Suppressor macrophage treated with lipopolysaccharide for 1 hour (primary cell): Measurements from ENCODE around the gene CDCA7L.

Experiments used
- DNase-seq, 3 donors: peaks; one replicate each; pipeline ENCODE4 v3.0.0-alpha.2; 2020 to 2022

The CDCA7L gene, protein sequence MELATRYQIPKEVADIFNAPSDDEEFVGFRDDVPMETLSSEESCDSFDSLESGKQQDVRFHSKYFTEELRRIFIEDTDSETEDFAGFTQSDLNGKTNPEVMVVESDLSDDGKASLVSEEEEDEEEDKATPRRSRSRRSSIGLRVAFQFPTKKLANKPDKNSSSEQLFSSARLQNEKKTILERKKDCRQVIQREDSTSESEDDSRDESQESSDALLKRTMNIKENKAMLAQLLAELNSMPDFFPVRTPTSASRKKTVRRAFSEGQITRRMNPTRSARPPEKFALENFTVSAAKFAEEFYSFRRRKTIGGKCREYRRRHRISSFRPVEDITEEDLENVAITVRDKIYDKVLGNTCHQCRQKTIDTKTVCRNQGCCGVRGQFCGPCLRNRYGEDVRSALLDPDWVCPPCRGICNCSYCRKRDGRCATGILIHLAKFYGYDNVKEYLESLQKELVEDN

DNA sequence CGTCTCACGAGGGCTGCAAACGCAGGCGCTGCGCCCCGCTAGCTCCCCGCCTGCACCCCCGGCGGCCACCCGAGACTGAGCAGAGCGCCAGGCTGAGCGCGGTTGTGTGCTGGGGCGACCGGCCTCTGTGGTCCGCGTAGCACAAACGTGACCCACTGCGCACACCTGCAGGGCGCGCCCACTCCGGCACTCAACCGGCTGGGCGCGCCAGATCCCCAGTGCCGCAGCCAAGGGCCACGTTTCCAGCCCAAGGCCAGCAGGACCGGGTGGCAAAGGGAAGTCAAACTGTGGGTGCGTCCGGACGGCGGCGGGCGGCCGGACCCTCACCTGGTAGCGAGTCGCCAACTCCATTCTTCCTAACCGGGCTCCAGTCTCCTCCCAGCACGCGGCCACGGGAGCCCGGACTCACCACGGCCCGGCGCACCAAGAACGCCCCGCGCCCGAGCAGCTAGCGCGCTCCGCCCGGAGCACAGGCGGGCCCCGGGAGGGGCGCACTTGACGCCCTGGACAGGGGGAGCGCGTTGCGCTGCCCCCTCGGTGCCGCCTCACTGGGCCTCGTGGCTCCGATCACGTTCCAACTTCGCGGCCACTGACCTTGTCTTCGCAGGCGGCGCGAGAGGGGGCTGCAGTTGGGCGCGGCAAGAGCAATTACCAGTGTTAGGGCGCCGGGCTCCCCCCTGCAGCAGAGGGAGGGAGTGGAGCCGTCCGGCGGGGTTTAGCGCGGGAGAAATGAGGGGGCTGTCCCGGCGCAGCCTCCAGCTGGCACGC is at the start of gene CDCA7L:
Gene CDCA7L, minus strand, starts transcription at position 446 of the 768 bp plus-strand sequence. Its CDS starts 95 bp downstream, at position 351.
- DNase-seq, result peak; percentile 76 to 90 (median 76)

DNA sequence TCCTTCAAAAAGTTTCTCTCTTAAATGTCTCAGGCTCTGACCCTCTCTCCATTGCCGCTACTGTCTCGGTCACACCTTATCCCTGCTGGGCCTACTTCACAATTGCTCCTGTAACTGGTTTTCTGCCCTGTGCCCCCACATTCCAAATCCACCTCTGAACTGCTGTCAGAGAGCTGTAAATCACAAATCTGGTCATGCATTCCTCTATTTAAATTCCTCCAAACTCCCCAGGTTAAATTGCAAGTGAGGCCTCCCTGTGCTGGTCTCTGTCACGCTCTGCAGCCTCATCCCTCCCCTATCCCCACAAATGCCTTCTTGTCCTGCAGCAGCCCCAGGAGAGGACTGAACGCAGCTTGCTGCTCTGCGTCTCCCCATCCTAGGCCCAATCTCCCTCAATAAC is 40.4 kb upstream of the CDCA7L start:
- DNase-seq, result no peak

DNA sequence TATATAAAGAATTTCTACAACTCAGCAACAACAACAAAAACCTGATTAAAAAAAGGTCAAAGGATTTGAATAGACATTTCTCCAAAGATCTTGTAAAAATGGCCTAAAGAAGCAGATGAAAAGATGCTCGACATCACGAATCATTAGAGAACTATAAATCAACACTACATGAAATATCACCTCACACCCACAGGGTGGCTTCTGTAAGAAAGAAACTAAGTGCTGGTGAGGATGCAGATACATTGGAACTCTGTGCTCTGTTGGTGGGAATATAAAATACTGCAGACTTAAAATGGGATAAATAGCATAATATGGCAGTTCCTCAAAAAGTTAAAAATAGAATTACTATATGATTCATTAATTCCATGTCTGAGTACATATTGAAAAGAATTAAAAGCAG is 38.3 kb upstream of the CDCA7L start:
- DNase-seq, result no peak

DNA sequence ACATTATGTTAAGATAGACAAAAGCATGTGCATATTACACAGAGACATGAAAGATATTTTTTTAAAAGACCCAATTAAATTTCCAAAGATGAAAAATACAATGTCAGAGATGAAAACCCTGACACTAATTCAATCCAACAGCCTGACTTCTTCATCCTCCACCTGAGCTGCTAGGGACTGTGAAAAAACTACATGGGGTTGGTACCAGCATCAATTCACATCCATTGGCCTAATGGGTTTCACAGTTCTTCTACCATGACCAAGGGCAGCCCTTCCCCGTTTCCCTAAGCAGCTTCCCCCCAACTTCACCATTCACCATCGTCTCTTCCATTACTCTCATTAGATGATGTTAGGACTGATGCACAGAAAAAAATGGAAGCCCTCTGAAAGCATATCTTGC is 37.4 kb upstream of the CDCA7L start:
- no peak for DNase-seq

DNA sequence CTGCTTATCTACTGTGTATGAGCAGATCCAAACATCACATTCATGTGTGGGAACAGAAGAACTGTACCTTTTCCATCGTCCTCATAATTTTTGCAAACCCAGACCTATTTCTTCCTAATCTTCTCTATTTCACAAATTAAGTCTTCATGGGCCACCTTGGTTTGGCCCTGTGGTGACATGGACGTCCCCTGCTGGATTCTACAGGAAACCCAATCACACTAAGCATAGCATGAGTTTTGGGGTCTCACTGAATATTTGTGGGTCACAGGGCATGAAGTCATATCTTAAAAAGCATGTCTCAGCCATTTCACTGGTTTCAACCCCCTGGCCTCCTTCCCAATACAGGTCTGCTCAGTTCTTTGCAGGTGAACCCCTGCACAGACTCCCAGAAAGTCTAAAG is 35.8 kb upstream of the CDCA7L start:
- DNase-seq, result no peak

DNA sequence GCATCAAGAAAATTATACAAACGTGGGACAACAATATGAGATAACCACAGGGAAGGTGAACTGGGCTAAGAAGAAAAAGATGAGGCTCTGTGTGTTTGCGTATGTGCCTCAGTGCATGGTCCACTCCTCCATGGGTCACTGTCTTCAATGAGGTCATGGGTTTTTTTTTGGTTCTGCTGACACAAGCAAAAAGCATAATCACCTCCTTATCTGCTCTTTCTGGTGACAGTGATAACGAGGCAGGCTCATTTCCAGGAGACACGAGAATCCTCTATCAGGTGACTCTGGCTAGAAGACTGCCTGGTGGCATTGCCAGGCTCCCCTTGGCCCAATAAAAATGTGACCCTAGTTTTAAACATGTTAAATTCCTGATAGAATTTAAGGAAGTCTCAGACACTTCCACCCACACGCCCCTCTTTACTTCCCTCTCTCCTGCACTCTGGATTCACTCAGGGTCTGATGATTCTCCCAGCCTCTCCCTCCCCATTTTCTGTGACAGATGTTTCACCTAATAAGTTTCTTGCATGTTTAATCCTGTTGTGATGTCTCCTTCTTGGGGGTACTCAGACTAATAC is 35.3 kb upstream of the CDCA7L start:
- DNase-seq, result peak; percentile 28 to 55 (median 53)

DNA sequence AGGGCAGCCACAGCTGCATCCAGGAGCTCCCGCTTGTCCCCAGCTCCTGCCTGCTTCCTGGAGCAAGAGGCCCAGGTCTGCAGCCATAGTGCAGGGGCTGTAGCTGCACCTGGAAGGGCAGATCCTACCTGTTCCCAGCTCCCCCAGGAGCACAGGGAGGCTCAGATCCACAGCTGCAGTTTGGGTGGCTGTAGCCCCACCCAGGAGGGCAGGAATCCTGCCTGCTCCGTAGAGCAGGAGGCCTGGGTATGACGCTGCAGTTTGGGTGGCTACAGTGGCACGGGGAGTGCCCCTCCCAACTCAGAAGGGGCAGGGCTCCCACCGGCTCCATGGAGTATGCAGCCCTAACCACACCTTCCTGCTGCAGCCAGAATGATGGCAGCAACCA is 26.7 kb upstream of the CDCA7L start:
- DNase-seq, result no peak

DNA sequence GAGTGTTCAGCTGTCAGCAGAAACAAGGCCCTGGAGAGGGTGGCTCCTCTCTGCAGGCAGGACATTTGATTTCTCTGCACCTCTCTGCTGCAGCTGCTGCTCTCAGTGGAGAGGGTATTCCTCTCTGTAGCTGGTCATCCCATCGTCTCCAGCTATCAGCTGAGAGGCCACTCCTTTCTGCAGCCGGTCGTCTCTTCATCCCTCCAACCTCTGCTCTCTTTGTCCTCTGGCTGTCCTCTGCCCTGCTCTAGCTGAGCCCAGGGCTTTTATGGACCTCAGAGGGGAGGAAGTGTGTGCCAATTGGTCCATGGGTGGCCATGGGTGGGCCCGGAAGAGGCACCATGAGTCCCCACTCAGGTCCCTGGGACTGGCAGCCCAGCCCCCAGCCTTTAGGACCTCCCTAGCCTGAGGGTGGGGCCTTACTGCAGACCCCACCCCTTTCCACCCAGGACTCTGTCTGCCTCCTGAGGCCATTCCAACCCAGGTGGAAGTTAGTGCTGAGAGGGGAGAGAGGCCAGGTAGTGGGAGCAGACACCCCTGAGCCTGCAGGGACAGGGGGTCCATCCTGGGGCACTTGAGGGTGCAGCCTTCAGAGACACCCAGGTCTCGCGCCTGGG is 26.2 kb upstream of the CDCA7L start:
- DNase-seq, result no peak

DNA sequence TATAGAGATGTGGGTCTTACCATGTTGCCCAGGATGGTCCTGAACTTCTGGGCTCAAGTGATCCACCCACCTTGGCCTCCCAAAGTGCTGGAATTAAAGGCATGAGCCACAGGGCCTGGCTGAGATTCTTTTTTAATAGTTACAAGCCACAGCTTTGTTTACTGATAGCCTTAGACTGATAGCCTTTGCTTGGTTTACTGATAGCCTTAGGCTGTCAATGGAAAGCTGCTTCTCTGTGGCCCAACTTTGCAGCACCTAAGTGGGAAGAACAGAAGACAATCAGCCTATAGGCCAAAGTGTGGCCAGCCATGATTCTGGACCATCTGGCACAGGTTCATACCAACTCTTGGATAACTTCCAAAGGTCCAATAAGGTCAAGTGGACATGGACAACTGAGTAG is 24.1 kb upstream of the CDCA7L start:
- DNase-seq, result no peak

DNA sequence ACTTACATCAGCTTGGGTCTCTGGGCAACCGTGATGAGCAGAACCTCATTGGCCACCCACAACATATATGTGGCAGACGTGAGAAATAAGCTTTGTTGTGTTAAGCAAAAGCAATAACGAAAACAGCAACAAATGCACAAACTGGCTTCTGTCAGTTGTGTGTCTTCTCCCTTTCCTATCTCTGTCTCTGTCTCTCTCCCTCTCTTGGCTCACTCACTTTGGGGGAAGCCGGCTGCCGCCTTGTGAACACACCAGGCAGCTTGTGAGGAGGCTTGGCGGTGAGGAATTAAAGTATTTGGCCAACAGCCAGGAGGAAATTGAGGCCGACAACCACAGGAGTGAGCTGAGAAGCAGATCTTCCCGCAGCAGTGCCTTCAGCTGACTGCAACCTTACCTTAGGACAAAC is 21.9 kb upstream of the CDCA7L start:
- peak in 2 of 3 donors; percentile 26 to 27 for DNase-seq

DNA sequence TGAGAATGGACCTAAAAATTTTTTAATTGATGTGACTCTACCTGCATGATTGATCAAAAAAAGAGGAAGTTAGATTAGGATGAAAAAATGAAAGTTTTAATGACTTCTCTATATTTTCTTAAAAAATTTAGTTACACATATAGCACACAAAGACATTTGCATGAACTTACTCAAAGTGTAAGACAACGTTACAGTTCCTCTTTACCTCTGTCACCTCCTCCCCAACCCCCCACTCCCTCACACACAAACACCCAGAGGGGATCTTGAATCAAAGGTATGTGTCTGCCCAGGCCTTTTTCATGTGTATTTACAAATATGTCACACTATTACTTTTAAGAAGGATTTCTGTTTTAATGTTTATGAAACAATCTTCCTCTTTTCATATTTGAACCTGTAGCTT is 20.6 kb upstream of the CDCA7L start:
- DNase-seq, result no peak

DNA sequence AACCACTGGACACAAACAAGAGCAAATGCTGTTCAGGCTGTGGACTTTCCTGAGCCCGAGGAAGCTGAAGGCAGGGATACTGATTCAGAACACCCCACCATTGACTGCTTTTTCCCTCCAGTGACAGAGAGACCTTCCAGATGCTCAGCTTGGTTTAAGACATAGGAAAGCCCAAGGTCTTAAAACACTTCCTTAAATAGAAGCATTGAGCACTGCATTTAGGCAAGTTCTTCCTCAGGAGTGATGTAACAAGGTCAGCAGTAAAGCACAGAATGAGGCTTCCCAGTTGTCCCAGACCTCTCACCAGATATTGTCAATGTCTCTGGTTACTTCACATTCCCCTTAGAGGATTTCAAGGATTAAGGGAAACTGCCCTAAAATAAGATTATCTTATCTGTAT is 19.6 kb upstream of the CDCA7L start:
- DNase-seq, result peak; percentile 47 to 56 (median 55)

DNA sequence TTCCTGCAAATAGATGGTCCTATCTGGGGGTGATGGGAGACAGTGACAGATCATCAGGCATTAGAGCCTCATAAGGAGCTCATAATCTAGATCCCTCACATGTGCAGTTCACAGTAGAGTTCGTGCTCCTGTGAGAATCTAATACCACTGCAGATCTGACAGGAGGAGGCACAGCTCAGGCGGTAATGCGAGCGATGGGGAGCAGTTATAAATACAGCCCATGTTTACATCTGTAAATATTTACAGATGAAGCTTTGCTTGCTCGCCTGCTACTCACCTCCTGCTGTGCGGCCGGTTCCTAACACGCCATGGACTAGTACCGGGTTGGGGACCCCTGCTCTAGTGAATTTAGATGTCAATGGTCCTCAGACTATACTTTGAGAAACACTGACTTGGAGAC is 17.0 kb upstream of the CDCA7L start:
- no peak for DNase-seq

DNA sequence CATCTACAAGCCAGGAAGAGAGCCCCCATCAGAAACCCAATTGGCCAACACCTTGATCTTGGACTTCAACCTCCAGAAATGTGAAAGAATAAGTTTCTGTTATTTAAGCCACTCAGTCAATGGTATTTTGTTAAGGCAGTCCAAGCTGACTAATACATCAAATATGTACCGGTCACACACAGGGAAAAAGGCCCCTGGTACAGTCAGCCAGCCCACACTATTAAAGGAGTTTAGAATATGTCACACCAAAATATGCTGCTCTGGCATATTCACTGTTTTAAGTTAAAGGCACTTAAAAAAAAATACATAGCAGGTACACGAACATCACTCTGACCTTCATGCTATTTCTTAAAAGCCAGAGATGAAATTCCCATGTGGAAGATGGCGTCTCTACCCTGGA is 15.2 kb upstream of the CDCA7L start:
- no peak for DNase-seq

DNA sequence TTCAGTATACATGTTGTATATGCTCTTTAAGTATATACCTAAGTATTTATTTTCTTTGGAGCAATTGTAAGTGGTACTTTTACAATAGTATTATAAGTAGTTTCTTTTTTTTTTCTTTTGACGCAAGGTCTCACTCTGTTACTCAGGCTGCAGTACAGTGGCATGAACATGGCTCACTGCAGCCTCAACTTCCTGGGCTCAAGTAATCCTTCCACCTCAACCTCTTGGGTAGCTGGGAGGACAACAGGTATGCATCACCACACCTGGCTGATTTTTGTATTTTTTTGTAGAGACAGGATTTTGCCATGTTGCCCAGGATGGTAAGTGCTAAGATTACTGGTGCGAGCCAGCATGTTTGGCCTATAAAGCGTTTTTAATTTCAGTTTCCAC is 13.7 kb upstream of the CDCA7L start:
- no peak for DNase-seq

DNA sequence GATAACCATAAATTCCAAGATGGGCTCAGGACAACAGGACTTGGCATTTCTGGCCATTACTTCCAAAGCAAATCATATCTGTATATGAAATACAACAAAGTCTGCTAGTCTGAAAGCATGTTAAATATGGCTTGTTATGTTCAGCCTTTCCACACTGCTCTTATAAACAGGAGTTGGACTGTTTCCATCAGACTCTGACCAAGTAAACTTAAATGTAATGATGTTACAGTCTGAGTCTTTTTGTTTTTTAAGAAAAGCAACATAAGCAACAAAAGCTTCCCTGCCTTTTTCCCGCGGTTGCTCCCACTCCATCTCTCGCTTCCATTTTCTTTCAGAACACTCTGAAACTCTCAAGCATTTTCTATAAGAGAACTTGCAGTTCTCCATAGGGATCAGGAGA is 8.1 kb upstream of the CDCA7L start:
- DNase-seq, result no peak

DNA sequence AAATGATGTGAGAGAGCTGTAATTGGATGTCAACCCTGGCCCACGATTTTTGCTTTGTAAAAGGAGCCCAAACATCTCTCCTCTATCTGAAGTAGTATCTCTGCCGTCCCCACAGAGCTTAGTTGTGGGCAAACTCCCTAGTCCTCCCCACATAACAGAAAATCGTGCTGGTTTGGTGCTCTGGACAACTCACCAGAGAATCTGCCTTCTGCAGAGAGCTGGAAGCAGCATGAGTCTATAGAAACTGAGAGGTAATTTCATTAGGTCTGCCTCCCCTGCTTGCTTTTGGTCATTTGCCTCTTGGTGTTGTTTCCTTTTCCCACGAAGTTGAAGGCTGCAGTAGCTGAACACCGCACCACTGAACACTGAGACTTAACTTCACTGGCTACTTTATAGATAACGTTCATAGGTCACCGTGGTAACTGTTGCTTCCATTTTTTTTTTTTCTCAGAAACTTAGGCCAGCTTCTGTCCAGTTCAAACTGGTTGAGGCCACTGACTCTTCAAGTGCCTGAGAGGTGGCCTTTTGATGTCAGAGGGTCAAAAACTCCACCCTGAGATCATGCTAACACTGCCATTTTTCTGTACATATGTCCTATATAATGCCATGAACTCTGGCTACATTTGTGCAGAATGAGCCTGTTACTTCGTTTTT is 3.3 kb upstream of the CDCA7L start:
- DNase-seq, result no peak

DNA sequence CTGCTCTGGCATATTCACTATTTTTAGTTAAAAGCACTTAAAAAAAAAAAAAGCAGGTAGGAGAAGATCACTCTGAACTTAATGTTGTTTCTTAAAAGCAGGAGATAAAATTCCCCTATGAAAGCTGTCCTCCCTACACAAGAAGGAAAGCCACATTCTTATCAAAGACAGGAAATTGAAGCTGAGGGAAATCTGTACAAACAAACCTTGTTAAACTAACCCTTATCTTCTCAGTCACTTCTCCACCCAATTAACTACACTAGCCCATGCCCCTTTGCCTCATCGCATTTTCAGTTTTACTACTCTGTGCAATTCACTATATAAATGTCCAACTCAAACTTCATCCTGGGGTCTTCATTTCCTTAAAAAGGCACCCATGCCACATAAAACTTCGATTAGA is 2.7 kb upstream of the CDCA7L start:
- DNase-seq, result no peak

DNA sequence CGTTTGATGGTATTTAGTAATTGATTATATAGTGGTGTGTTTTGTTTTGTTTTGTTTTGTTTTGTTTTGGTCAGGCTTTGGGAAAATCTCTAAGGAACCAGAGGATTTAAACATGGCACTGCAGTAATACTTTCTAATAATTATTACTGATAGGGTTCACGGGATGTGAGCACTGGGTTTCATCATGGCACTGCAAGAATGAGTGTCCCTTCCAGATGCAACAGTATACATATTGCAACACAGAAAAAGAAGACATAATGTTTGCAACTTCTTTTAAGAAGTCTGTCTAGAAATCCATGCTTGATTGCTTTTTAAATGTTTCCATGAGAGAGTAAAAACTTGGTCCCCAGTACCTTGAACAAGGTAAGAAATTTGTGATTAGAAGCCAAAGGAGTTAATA is 2.2 kb upstream of the CDCA7L start:
- peak; percentile 16 to 33 (median 22) for DNase-seq

DNA sequence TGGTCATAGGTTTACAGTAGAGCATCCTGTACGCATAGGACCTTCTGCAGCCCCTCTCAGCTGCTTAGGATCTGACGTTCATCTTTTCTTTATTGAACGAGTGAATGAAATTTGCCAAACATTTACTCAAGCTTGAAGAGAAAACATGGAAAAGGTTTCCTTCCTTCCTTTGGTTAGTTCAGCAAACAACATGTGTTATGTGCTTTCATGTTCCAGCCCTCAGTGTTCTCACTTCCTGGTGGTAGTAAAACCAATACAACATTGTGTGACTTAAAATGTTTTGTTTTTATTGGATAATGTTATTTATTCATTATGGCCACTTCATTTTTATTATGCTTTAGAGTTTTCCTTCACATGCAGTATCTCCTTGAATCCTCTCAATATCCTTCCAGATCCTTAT is 1.4 kb upstream of the CDCA7L start:
- no peak for DNase-seq

DNA sequence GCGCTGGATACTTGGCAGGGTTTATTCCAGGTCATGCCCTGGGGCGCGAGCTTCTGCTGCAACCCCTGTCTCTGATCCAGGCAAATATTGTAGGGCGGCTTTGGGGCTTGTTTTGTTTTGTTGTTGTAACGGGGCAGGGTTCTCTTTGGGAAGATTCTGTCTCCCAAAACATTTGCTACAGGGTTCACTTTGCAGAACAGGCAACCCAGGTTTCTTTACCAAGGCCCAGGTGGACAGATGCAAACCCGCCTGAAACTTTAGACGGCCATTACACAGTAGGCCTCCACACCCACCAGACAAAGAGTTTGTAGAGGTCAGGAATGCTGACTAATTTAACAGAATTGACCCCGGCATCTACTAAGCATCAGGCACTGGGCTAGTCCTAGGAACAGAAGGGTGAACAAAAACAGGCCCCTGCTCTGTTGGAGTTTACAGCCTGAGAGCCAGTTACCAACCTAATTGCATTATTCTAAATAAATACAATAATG is 567 bp upstream of the CDCA7L start:
- no peak for DNase-seq

DNA sequence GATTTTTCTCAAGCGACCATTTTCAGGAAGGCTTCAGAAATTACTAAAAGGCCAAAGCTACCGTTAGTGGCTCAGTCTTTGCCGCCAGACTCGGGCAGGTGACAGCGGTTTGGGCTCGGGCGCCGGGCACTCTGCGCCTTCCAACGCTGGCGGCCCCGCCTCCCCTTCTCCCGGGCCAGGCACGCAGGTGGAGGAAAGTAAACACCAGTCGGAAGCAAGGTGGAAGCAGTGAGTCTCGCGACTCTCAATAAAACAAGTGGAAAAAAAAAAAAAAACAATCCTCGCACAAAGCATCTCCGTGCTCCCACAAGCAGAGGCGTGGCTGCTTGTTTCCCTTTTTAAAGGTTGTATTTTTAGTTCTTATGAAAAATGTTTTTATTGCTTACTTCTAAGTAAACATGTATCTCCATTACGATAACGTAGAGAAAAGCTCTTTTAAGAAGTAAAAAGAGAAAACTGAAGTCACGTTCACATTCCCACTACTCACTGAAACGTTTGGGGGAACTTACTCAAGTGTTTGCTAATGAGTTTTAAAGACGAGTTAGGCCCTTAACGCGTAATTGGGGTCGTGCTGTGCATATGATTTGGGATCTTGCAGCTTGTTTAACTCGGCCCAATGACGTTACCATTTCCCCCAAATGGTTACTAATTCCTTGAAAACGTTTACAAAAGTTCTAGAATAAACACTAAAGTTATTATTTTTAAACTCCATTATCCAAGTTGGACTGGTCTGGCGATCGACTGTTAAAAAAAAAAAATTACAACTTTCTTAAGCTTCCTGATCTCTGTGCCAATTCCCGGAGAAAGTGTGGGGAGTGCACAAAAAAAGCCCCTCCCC is 864 bp downstream of the CDCA7L start:
- peak; percentile 23 to 66 (median 53) for DNase-seq
